GM12878 (cell line): ENCODE results near the gene GPR171. TPM values are rescaled to one million over a fixed set of nuclear protein-coding genes. Genes with fewer than 3 reads are reported as not detected.
A peak's percentile ranks its signal among the peaks of the same experiment; 100 is the strongest.

Experiments
- ATAC-seq: fragments of 200-7000 bp; cut with Tn5 transposase; 3 replicates; pipeline ENCODE4 v1.9.1; 2020; ENCODE audit warnings: mild to moderate bottlenecking, moderate library complexity
- BruUV-seq: library from RNA; stranded (reverse); fragments of 400-500 nt; replicated peaks from 2 replicates; lab custom pipeline; 2021; lab: Mats Ljungman, UMichigan
- CTCF ChIA-PET: fragments of 300-600 bp; sonication (Branson Sonifier 250); formaldehyde crosslinking; extraction: SDS; loops from one replicate; lab custom pipeline; 2021; ENCODE audit warnings: inconsistent platforms; lab: Yijun Ruan, JAX
- POLR2A ChIA-PET: fragments of 350-600 bp; formaldehyde crosslinking; extraction: SDS; loops from one replicate; lab custom pipeline; 2021; ENCODE audit warnings: inconsistent platforms; lab: Charles Lee
- RAD21 ChIA-PET: fragments of 300-600 bp; sonication (Branson Sonifier 250); formaldehyde crosslinking; loops from one replicate; lab custom pipeline; 2023; ENCODE audit warnings: antibody characterized with exemption; ENCODE audit not compliant: unreplicated experiment; lab: Charles Lee
- SMC1A ChIA-PET: fragments of 300-600 bp; sonication (Branson Sonifier 250); formaldehyde crosslinking; loops from one replicate; lab custom pipeline; 2023; ENCODE audit not compliant: unreplicated experiment, uncharacterized antibody; lab: Charles Lee
- DNase-seq: peaks from one replicate; pipeline ENCODE4 v3.0.0-alpha.2; 2011; ENCODE audit warnings: low read depth, low spot score
- FAIRE-seq: peaks from 3 replicates; lab custom pipeline; 2011; peaks lifted over from hg19 to GRCh38; lab: Jason Lieb, UNC
- H2AFZ ChIP-seq: 2 replicates; pipeline ENCODE4 v1.6.0; 2011; ENCODE audit warnings: low read depth, low read length, control low read depth; ENCODE audit not compliant: control insufficient read depth
- H3K27ac ChIP-seq: 2 replicates; pipeline ENCODE4 v1.5.1; 2011; ENCODE audit warnings: control low read depth; ENCODE audit not compliant: control insufficient read depth, insufficient read depth
- H3K27me3 ChIP-seq, 2 experiments: replicated peaks in 1 of 2; 2 replicates each; pipeline versions ENCODE4 v1.6.0 to v1.6.1; 2011; ENCODE audit warnings: low read length in 1 of 2; ENCODE audit not compliant: control insufficient read depth in 2 of 2, insufficient read depth in 2 of 2
- H3K36me3 ChIP-seq, 2 experiments: 2 replicates each; pipeline ENCODE4 v1.5.1; 2011; ENCODE audit warnings: low read length in 1 of 2; ENCODE audit not compliant: control insufficient read depth in 2 of 2, insufficient read depth in 2 of 2
- H3K4me1 ChIP-seq: 2 replicates; pipeline ENCODE4 v1.6.1; 2011; ENCODE audit warnings: mild to moderate bottlenecking, low read length, moderate library complexity, mixed read lengths; ENCODE audit not compliant: control insufficient read depth, insufficient read depth
- H3K4me2 ChIP-seq: 2 replicates; pipeline ENCODE4 v1.6.0; 2011; ENCODE audit warnings: control low read depth; ENCODE audit not compliant: control insufficient read depth, insufficient read depth
- H3K4me3 ChIP-seq: fragments of 200-600 bp; sonication (generic); 2 replicates; pipeline ENCODE4 v1.5.1; 2016
- H3K79me2 ChIP-seq: 2 replicates; pipeline ENCODE4 v1.6.0; 2011; ENCODE audit warnings: low read length; ENCODE audit not compliant: control insufficient read depth, insufficient read depth
- H3K9ac ChIP-seq: 2 replicates; pipeline ENCODE4 v1.8.0; 2011; ENCODE audit warnings: low read length, control low read depth, mixed read lengths; ENCODE audit not compliant: control insufficient read depth, insufficient read depth
- H3K9me3 ChIP-seq: replicated peaks from 3 replicates; pipeline ENCODE4 v1.5.1; 2011; ENCODE audit warnings: mild to moderate bottlenecking, low read length; ENCODE audit not compliant: control insufficient read depth, insufficient read depth
- H4K20me1 ChIP-seq: 2 replicates; pipeline ENCODE4 v1.6.0; 2011; ENCODE audit not compliant: control insufficient read depth, insufficient read depth
- BCL11A ChIP-seq: IDR thresholded peaks from 2 replicates; pipeline ENCODE4 v1.6.1; 2011; ENCODE audit warnings: low read depth, low read length
- CEBPB ChIP-seq, 2 experiments: fragments of 150-350 bp in 1 of 2; IDR thresholded peaks; 2 replicates each; pipeline ENCODE4 v1.6.1; 2012 to 2014; ENCODE audit warnings: low read depth in 2 of 2, low read length in 2 of 2, borderline replicate concordance in 1 of 2, inconsistent platforms in 1 of 2
- E2F8 ChIP-seq: fragments of 450-650 bp; IDR thresholded peaks from 2 replicates; pipeline ENCODE4 v1.6.1; 2018; ENCODE audit warnings: mild to moderate bottlenecking, low read depth, moderate library complexity; ENCODE audit not compliant: partially characterized antibody
- SIN3A ChIP-seq: IDR thresholded peaks from 2 replicates; pipeline ENCODE4 v1.6.1; 2012; ENCODE audit warnings: low read depth, low read length, improper control_type of control experiment
- SIX5 ChIP-seq: IDR thresholded peaks from 2 replicates; pipeline ENCODE4 v1.6.1; 2011; ENCODE audit warnings: mild to moderate bottlenecking, low read depth, low read length, moderate library complexity; ENCODE audit not compliant: severe bottlenecking
- SKIL ChIP-seq: fragments of 450-650 bp; IDR thresholded peaks from 2 replicates; pipeline ENCODE4 v1.6.1; 2017; ENCODE audit warnings: mild to moderate bottlenecking, low read depth, inconsistent platforms; ENCODE audit not compliant: poor library complexity, severe bottlenecking
- SP1 ChIP-seq: IDR thresholded peaks from one replicate; pipeline ENCODE4 v1.6.1; 2011; ENCODE audit warnings: low read depth, low read length
- SREBF1 ChIP-seq: IDR thresholded peaks from 2 replicates; pipeline ENCODE4 v1.6.1; 2012; ENCODE audit warnings: mild to moderate bottlenecking, low read length
- TCF12 ChIP-seq: IDR thresholded peaks from 2 replicates; pipeline ENCODE4 v1.6.1; 2011; ENCODE audit warnings: low read depth, mild to moderate bottlenecking, low read length
- WGBS: methylation state at CpG from one replicate; pipeline ENCODE4 v1.1.6; 2016; ENCODE audit warnings: low lambda C conversion rate; ENCODE audit not compliant: insufficient replicate concordance, insufficient coverage; ENCODE audit errors: missing lambda C conversion rate; 5-methylcytosine and 5-hydroxymethylcytosine counted together
- in situ Hi-C: fragments of 300-500 bp; cut with MboI; formaldehyde crosslinking; loops from 9 replicates; pipeline ENCODE4 v1.14.3; 2018; ENCODE audit warnings: mixed read lengths
- intact Hi-C: fragments of 100-400 bp; cut with micrococcal nuclease; formaldehyde crosslinking; loops from one replicate; pipeline ENCODE4 v1.14.2; 2022; ENCODE audit not compliant: unreplicated experiment
- polyA plus RNA-seq, 11 experiments: library from polyadenylated mRNA; depleted of rRNA in 4 of 11; unstranded in 6 of 11; stranded (reverse) in 5 of 11; fragments of >200 nt; fragmentation: Nextera tagmentation in 4 of 11; fragmentation: Illumina TruSeq in 1 of 11; extraction: Ambion mirVana in 4 of 11; extraction: Trizol in 1 of 11; gene quantifications; 1 replicate in 1 of 11; 2 replicates in 10 of 11; pipeline versions ENCODE4 v1.2.1 to v1.2.3, GENCODE V29; 2011 to 2016; ENCODE audit warnings: inconsistent platforms in 2 of 11, missing spikeins in 2 of 11, low read depth in 1 of 11
- total RNA-seq, 4 experiments: library from RNA; depleted of rRNA in 3 of 4; stranded (reverse); fragments of >200 nt in 3 of 4; fragmentation: Illumina TruSeq in 1 of 4; extraction: Trizol in 1 of 4; gene quantifications; 2 replicates each; pipeline versions ENCODE4 v1.2.1 to v1.2.3, GENCODE V29; 2013 to 2021

GPR171 gene
- total and polyA plus RNA-seq, 10 of the 15 experiments (the other 5 are each of a cell fraction or from before 2014, with no cell fraction given) = 0.05 to 0.07 TPM; not detected in 8

GRCh38 chr3:151191095-151191494 lies 11.9 kb downstream of the GPR171 start (continued):
- TF ChIP-seq E2F8 (no peak), CEBPB (IDR thresholded peaks at IDR 0.05; ENCODE audit: borderline replicate concordance in 1 of 2, low read depth in 2 of 2, low read length in 2 of 2) (no peak)
- TF ChIP-seq, all 136 proteins: peak for 0

GRCh38 chr3:151183265-151183671 lies 19.7 kb downstream of the GPR171 start:
- WGBS = 35% methylated on average over 5 of the region's 5 CpGs
- no peaks in the 10 kb centered on the region for H3K9me3 ChIP-seq
- no peaks in the 10 kb centered on the region; a peak in 1 of 4 replicates for H3K27me3 ChIP-seq
- H3K4me3 ChIP-seq = no peak overlapping the region
- intact Hi-C loops = no loop called here
- H3K9ac ChIP-seq = no peak overlapping the region
- no peaks in the 10 kb centered on the region for H3K36me3 ChIP-seq
- no TSS peak for BruUV-seq
- peak; percentile 23; the same call in 1 of the 3 replicates for ATAC-seq
- H3K27ac ChIP-seq = no peak overlapping the region
- no peak for DNase-seq
- no peak overlapping the region for H3K4me2 ChIP-seq
- H3K4me1 ChIP-seq = no peaks in the 10 kb centered on the region
- RAD21 ChIA-PET = no interaction called here
- SMC1A ChIA-PET = no interaction called here
- POLR2A ChIA-PET = no interaction called here
- no peaks in the 10 kb centered on the region for H4K20me1 ChIP-seq
- in situ Hi-C loops = no loop called here
- no peak for FAIRE-seq
- no peak for TF ChIP-seq BCL11A
- TF ChIP-seq TCF12 = no peak
- no peak for TF ChIP-seq SKIL
- TF ChIP-seq SIN3A = no peak
- TF ChIP-seq SP1 = no peak
- no peak for TF ChIP-seq SIX5
- no peak for TF ChIP-seq SREBF1
- H3K79me2 ChIP-seq = no peaks in the 10 kb centered on the region
- no peak overlapping the region for H2AFZ ChIP-seq
- CTCF ChIA-PET = interaction anchor here (0.7 kb wide), 1 partner anchor 35 kb away, joined by 3 read pairs; no protein-coding TSS in a partner anchor
